SIG-M5 (cell line): ENCODE results near the gene AGAP1.

Source experiments
- DNase-seq: peaks from one replicate; lab custom pipeline; 2025; lab: John Stamatoyannopoulos, UW

The AGAP1 gene

DNA sequence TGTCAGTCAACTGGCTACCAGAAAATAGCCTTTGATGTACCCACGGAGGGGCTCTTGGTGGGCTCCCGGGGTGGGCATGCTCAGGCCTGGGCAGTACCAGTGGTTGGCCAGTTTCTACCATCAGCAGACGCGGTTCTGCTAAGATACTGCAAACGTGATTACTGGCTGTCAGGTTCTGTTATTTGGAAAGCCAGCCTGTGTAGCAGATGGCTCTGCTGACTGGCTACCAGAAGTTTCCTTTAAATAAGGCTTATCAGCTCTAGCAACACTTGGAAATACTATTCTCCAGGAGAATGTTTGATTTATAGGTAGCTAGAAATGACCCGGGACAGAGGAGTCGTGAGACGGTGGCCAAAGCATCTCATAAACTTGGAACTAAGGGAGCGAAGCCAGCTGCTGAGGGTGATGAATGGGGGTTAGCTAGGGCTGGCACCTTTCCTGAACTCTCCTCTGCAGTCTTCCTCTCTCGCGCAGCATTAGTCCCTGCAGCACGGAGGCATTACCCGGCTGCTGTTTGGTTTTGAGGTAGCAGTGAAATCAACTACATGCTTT lies 171.9 kb downstream of the AGAP1 start:
- DNase-seq, result no peak

GRCh38 chr2:235666213-235666781 lies 172.5 kb downstream of the AGAP1 start:
- no peak for DNase-seq

DNA sequence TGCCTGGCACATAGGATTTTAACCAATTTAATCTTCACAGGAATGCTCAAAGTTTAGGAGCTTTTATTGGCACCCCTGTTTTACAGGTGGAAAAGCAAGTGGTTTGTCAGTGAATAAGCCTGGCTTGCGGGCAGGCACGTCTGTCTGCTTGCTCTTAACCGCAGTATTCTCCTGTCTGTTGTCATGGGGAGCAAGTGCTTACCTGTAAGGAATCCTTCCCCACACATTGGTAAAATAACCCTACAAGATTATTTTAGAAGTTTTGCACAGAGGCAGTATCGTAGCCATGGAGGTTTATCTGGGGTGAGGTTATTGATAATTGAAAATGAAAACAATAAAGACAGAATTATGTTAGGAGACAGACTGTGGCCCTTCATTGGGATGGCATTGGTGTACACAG lies 174.9 kb downstream of the AGAP1 start:
- DNase-seq, result no peak

DNA sequence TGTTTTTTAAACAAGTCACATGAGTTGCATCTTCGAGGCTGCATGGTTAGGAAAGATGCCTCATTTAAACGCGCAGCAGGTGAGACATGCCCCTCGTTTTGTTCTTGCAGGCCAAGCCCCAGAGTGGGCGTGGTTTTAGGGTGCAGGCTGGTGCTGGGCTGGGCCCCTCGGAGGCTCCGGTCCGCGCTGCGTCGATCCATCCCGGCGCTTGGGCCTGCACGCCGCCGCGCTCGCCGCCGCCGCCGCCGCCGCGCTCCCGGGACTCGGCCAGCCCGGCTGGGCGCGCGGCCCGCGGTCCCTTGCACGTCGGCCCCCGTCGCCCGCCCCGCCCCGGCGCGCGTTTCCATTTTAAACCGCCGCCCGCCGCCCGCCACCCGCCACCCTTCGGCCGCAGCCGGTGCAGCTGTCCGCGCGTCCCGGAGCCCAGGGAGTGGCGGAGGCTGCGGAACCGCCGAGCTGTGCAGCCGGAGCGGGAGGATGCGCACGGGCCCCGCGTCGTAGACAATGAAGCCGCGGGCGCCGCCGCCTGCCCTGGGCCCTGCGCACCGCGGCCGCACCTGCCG lies 175.5 kb downstream of the AGAP1 start:
- DNase-seq, result no peak

DNA sequence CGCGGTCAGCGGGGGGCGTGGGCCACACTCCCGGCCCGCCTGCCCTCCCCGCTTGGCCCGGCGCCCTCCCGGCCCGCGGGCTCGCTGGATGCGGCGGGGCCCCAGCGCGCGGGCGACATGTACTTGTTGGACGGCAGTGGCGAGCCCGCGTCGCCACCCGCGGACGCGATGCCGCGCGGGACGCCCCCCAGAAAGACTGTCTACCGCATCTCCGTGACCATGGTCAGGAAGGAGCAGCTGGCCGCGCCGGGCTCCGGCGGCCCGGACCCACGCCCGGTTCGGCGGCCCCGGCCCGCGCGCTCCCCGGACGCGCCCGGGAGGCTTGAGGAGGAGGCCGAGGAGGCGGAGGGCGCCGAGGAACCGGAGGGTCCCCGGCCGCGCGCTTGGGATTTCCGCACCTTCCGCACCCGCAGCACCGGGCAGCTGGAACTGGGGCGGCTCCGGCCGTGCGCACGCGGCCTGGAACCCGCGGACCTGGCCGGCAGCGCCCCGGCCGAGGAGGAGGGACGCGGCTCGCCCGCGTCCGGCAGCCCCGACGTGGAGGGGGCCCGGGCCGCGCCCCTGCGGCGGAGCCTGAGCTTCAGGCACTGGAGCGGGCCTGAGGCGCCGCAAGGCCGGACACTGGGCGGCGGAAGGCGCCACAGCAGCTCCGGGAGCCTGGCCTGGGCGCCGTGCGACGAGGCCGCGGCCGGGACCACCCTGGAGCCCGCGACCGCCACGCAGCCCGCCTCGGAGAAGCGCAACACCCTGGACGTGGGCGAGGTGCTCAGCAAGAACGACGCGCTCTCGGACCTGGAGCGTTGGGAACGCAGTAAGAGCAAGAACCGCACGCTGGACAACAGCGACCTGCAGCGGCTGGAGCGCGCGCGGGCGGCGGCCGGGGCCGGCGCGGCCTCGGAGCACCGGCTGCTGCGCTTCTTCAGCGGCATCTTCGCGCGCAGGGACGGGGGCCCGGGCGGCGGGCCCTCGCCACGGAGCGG lies 176.4 kb downstream of the AGAP1 start:
- DNase-seq, result no peak

GRCh38 chr2:235670974-235671787 lies 177.3 kb downstream of the AGAP1 start:
- DNase-seq, result no peak

DNA sequence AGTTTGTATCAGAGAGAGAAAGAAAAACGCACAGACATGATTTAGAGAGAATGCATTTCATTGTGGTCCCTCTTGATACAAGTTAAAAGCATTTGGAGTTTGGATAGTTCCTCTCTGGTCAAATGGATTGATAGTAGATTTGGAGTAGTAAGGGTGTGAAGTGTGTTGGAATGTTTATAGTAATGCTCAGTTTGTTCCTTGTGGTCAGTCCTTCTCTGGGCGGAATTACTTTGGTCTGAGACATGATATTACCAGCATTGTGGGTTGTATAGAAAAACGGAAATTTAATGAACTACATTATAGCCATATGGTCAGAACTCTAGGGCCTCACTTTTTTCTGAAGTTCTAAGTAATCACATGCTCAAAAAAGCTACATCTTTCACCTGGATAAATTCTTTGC lies 178.9 kb downstream of the AGAP1 start:
- DNase-seq, result no peak

- DNase-seq, result no peak
Observed at GRCh38 chr2:235674146-235674545, 180.3 kb downstream of the AGAP1 start.

- DNase-seq, result no peak
Observed at GRCh38 chr2:235674812-235675211, 181.0 kb downstream of the AGAP1 start.

DNA sequence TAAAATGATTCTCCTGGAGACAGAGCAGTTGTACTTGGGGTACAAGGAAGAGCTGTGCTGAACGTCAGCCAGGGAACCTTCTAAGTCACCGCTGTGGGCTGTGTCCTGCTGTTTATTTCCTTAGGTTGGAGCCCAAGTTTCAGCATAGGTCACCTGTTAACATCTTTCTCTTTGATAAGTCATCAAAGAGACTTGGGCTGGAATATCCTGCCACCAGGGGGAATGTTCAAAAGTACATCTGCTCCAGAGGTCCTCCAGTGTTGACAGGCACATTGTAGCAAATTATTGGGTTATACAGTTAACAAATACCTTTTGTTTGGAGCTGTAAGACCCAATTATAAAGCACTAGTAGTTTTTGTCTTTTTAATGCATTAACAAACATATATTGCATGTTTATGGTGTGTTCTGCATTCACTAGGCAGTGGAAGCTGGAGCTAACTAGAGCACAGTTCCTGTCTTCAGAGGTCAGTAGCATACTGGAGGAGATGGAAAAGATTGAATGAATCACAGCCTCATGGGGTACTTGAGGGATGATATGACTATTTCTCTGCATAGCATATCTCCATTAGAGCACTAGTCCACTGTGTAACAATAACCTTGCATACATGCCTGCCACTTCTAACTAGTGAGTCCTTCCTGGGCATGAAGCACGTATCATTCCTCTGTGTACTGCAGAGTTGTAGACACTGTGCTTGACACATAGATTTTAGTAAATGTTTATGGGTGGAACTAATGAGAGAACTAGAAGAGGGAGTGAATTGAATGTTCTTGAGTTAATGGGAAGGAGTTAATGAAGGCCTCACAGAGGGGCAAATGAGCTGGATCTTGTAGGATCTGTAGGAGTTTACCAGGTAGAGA lies 182.1 kb downstream of the AGAP1 start:
- DNase-seq, result no peak

DNA sequence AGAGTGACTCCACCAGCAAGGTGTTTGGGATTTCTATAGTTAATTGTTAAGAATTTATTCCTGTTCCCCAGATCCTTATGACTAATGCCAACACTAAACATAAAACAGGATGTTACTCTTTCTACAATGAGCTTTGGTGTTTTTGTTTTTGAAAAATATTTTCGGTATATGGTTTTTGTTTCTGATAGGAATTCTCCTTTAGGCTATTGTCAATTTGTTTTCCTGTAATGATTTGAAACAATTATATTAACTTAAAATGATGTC lies 182.6 kb downstream of the AGAP1 start:
- no peak for DNase-seq

GRCh38 chr2:235677276-235677788 lies 183.5 kb downstream of the AGAP1 start:
- no peak for DNase-seq

- DNase-seq, result no peak
Observed at GRCh38 chr2:235677937-235678336, 184.1 kb downstream of the AGAP1 start.

- no peak for DNase-seq
Observed at GRCh38 chr2:235678712-235679111, 184.9 kb downstream of the AGAP1 start.

DNA sequence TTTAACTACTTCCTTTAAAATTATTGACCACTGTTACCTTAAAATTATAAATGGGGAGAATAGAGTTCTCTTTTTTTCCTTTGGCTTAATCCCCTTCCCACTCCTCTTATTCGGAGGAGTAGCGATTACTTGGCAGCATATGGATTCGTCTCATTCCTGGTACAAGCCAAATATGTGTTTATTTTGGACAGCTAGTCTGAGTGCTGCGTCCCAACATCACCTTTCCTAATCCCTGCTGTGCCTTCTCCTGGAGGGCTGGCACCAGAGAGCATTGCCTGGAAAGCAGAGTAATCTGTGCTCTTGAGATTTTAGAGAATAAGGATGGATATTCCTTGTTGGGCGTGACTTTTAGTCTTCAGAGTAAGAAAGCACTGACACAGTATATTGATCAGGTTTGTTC lies 185.6 kb downstream of the AGAP1 start:
- no peak for DNase-seq

- DNase-seq, result no peak
Observed at GRCh38 chr2:235685024-235685721, 191.3 kb downstream of the AGAP1 start.

DNA sequence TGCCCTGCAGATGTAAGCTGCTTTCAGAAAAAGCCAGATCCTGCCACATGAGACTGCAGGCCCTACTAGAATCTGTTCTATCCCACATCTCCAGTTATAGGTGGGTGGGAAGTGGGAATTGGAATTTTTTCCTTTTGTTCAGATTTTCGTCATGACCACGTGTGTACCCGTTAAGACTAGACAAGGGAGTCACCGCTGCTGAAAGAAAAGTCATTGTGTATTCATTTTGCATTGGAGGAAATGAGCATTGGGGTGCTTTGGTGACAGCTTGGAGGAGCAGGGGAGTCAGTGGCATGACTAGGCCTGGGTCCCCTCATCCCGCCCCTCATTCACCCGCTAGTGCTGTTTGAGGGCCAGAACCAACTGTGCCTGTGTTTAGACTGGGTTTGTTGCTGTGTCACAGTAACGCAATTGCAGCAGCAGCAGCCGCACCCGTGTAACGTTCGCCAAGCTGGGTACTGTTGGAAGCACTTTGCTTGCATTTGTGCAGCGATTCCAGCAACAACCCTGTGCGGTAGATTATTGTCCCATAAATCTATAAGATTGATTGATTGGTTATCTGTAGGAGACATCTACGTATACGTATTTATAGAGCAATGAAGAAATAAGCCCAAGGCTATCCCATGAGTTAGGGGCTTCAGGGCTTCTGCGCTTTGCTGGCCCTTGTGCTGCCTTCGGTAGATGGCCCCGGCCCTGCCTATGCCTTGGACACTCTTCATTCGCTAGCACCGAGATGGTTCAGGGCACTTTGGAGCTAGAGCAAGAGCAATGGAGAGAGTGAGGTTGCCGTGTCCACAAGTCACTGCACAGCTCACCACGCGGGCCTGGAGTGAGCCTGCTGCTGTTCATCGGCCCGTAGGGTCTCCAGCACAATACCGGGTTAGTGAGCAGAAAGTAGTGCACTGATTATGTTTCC lies 194.9 kb downstream of the AGAP1 start:
- DNase-seq, result no peak

DNA sequence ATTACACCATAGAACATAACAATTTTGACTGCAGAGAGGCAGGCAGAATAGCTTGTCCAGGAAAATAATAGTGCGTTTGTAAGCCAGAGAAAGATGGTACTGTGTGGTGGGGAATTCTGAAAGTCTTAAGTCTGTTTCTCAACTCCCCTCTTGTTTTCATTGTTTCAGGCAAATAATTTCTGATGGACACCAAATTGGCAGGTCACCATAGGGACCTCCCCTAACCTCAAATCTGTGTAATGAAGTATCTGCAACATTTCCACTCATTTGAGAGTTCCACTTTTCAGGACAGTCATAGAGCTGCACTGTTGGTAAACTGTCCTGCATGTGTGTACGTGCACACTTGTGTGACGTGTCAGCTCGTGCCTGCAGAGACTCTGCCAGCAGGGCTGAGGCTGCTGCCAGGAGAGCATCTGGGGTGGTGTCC lies 195.6 kb downstream of the AGAP1 start:
- no peak for DNase-seq

GRCh38 chr2:235690082-235690808 lies 196.4 kb downstream of the AGAP1 start:
- DNase-seq, result no peak
